ENCODE data around the gene PEAK3.

PEAK3 gene

GRCh38 chr19:2236314-2237050 is 45.5 kb downstream of the PEAK3 start, which contains the start of the genes PLEKHJ1 and SF3A2:
TSS of gene PLEKHJ1 (minus strand) at chr19:2236329. CDS start at chr19:2236248, 81 bp downstream.
TSS of gene SF3A2 (plus strand) at chr19:2236824. CDS start at chr19:2243419, 6,595 bp downstream.
- peak within 1 kb of the TSS; percentile 85 for H3K4me3 Mint-ChIP-seq
- H3K27ac Mint-ChIP-seq: peak within 1 kb of the TSS; percentile 98
- peaks cover 64% of the 10 kb centered on the region for H3K4me1 Mint-ChIP-seq
- DNase-seq (peak; percentile 98), ATAC-seq (peak; percentile 72)
- no peaks in the 10 kb centered on the region for H3K9me3 Mint-ChIP-seq
- peaks cover 51% of the 10 kb centered on the region for H3K36me3 Mint-ChIP-seq (ENCODE audit: low read depth)
- H3K27me3 Mint-ChIP-seq: peaks cover 5% of the 10 kb centered on the region

DNA sequence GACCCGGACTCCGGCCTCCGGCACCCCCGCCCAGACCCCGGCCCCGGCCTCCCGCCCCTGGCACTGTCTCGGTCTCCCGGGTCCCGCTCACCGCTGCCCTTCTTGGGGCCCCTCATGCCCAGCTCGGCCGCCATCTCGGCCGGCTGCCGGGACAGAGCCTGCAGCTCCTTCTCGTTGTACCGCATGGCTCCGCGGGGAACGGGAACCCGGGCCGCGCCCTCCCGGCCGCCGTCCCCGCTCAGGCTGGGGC is 46.0 kb downstream of the PEAK3 start:
- no peak for DNase-seq
- Mint-ChIP-seq H3K27ac (peak overlapping the region; percentile 98), H3K27me3 (peaks cover 5% of the 10 kb centered on the region), H3K4me3 (peak overlapping the region; percentile 85), H3K9me3 (no peaks in the 10 kb centered on the region), H3K36me3 (ENCODE audit: low read depth) (peaks cover 48% of the 10 kb centered on the region), H3K4me1 (peaks cover 59% of the 10 kb centered on the region)
- no peak for ATAC-seq

GRCh38 chr19:2235381-2236063 is 46.5 kb downstream of the PEAK3 start:
- Mint-ChIP-seq H3K27ac (peak overlapping the region; percentile 91), H3K4me3 (peak overlapping the region; percentile 85), H3K9me3 (no peaks in the 10 kb centered on the region), H3K4me1 (peaks cover 54% of the 10 kb centered on the region), H3K36me3 (ENCODE audit: low read depth) (peaks cover 44% of the 10 kb centered on the region), H3K27me3 (peaks cover 5% of the 10 kb centered on the region)
- ATAC-seq (peak; percentile 1), DNase-seq (peak; percentile 41)

GRCh38 chr19:2234996-2235380 is 47.0 kb downstream of the PEAK3 start:
- H3K4me1 Mint-ChIP-seq: peaks cover 50% of the 10 kb centered on the region
- H3K27ac Mint-ChIP-seq: peak overlapping the region; percentile 91
- DNase-seq (no peak), ATAC-seq (no peak)
- H3K9me3 Mint-ChIP-seq: no peaks in the 10 kb centered on the region
- H3K27me3 Mint-ChIP-seq: peaks cover 5% of the 10 kb centered on the region
- peaks cover 39% of the 10 kb centered on the region for H3K36me3 Mint-ChIP-seq (ENCODE audit: low read depth)
- peak overlapping the region; percentile 85 for H3K4me3 Mint-ChIP-seq

GRCh38 chr19:2233601-2234280 is 48.2 kb downstream of the PEAK3 start:
- H3K9me3 Mint-ChIP-seq: no peaks in the 10 kb centered on the region
- H3K4me3 Mint-ChIP-seq: peak overlapping the region; percentile 85
- peaks cover 5% of the 10 kb centered on the region for H3K27me3 Mint-ChIP-seq
- no peak for DNase-seq
- ATAC-seq: no peak
- peaks cover 35% of the 10 kb centered on the region for H3K36me3 Mint-ChIP-seq (ENCODE audit: low read depth)
- H3K27ac Mint-ChIP-seq: peak overlapping the region; percentile 62
- peaks cover 39% of the 10 kb centered on the region for H3K4me1 Mint-ChIP-seq

- no peak for ATAC-seq
- Mint-ChIP-seq H3K27me3 (peaks cover 5% of the 10 kb centered on the region), H3K9me3 (no peaks in the 10 kb centered on the region), H3K36me3 (ENCODE audit: low read depth) (peaks cover 25% of the 10 kb centered on the region), H3K4me3 (no peak overlapping the region), H3K27ac (peak overlapping the region; percentile 70), H3K4me1 (peaks cover 27% of the 10 kb centered on the region)
- DNase-seq: no peak
These were observed 49.5 kb downstream of the PEAK3 start for GRCh38 chr19:2232286-2233151.

- peaks cover 25% of the 10 kb centered on the region for H3K36me3 Mint-ChIP-seq (ENCODE audit: low read depth)
- no peak overlapping the region for H3K4me3 Mint-ChIP-seq
- DNase-seq (no peak), ATAC-seq (peak; percentile 3)
- H3K27ac Mint-ChIP-seq: peak overlapping the region; percentile 22
- H3K4me1 Mint-ChIP-seq: peaks cover 25% of the 10 kb centered on the region
- H3K9me3 Mint-ChIP-seq: no peaks in the 10 kb centered on the region
- H3K27me3 Mint-ChIP-seq: peaks cover 5% of the 10 kb centered on the region
These were observed 50.3 kb downstream of the PEAK3 start for GRCh38 chr19:2231621-2232221.

- peaks cover 19% of the 10 kb centered on the region for H3K36me3 Mint-ChIP-seq (ENCODE audit: low read depth)
- H3K9me3 Mint-ChIP-seq: no peaks in the 10 kb centered on the region
- peaks cover 19% of the 10 kb centered on the region for H3K4me1 Mint-ChIP-seq
- no peak overlapping the region for H3K4me3 Mint-ChIP-seq
- DNase-seq: no peak
- no peaks in the 10 kb centered on the region for H3K27me3 Mint-ChIP-seq
- H3K27ac Mint-ChIP-seq: peak overlapping the region; percentile 28
- no peak for ATAC-seq
These were observed 51.0 kb downstream of the PEAK3 start for GRCh38 chr19:2230807-2231533.

GRCh38 chr19:2230033-2230531 is 51.9 kb downstream of the PEAK3 start:
- peaks cover 18% of the 10 kb centered on the region for H3K36me3 Mint-ChIP-seq (ENCODE audit: low read depth)
- ATAC-seq (no peak), DNase-seq (no peak)
- no peaks in the 10 kb centered on the region for H3K27me3 Mint-ChIP-seq
- peaks cover 15% of the 10 kb centered on the region for H3K4me1 Mint-ChIP-seq
- H3K4me3 Mint-ChIP-seq: peak overlapping the region; percentile 2
- H3K9me3 Mint-ChIP-seq: no peaks in the 10 kb centered on the region
- H3K27ac Mint-ChIP-seq: peak overlapping the region; percentile 28

- H3K4me3 Mint-ChIP-seq: no peak overlapping the region
- no peak for ATAC-seq
- peaks cover 21% of the 10 kb centered on the region for H3K36me3 Mint-ChIP-seq (ENCODE audit: low read depth)
- no peaks in the 10 kb centered on the region for H3K9me3 Mint-ChIP-seq
- DNase-seq: no peak
- H3K4me1 Mint-ChIP-seq: peaks cover 10% of the 10 kb centered on the region
- H3K27me3 Mint-ChIP-seq: no peaks in the 10 kb centered on the region
- H3K27ac Mint-ChIP-seq: no peak overlapping the region
These were observed 52.6 kb downstream of the PEAK3 start for GRCh38 chr19:2229103-2230032.

DNA sequence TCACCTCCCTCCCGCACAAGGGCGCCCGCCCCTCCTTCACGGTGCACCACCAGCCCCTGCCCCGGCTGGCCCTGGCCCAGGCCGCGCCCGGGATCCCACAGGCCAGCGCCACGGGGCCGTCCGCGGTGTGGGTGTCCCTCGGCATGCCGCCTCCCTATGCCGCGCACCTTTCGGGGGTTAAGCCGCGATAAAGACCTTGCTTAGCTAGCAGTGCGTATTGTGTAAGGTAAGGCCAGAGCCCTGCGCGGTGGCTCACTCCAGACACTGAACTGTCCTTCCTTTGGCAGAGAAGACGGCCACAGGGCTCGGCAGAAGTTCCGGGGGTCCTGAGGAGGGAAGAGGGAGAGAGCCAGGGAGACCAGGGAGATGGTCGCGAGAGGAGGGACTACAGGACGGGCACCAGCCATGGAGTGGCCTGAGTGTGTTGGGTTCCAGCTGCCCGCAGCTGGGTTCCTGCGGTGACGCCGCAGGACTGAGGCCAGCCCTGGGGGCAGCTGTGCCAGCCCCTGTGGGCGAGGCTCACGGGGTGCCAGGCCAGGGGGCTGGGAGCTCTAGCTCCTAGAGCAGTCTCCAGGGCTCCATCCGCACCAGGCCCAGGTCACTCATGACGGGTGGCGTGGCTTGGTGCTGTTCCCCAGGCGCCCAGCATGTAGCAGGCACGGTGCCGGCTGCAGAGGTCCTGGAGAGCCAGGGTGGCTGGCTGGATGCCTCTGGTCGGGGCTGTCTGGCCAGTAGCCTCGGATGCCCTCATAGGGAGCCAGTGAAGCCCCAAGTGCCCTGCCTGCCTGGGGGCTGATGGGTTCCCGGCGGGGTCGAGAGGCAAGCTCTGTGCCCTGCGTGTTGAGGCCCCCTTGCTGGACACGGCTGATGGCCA is 53.6 kb downstream of the PEAK3 start:
- Mint-ChIP-seq H3K4me1 (peaks cover 11% of the 10 kb centered on the region), H3K9me3 (no peaks in the 10 kb centered on the region), H3K4me3 (no peak overlapping the region), H3K36me3 (ENCODE audit: low read depth) (peaks cover 29% of the 10 kb centered on the region), H3K27me3 (no peaks in the 10 kb centered on the region), H3K27ac (no peak overlapping the region)
- no peak for DNase-seq
- no peak for ATAC-seq
